H9 (cell line): Measurements from ENCODE around the gene PXYLP1. TPM values are rescaled to one million over a fixed set of nuclear protein-coding genes. Genes with fewer than 3 reads are reported as not detected.
A peak's percentile ranks its signal among the peaks of the same experiment; 100 is the strongest.

Source experiments
- DNase-seq: peaks from one replicate; pipeline ENCODE4 v3.0.0-alpha.2; 2017
- H2AFZ ChIP-seq: one replicate; pipeline ENCODE4 v1.6.1; 2013; ENCODE audit warnings: mild to moderate bottlenecking, low read length, control low read depth, moderate library complexity
- H2AK5ac ChIP-seq: 2 replicates; pipeline ENCODE4 v1.6.1; 2013; ENCODE audit warnings: low read length, control low read depth, mixed read lengths; ENCODE audit not compliant: insufficient read length
- H2BK120ac ChIP-seq: one replicate; pipeline ENCODE4 v1.6.1; 2013; ENCODE audit warnings: low read depth, mild to moderate bottlenecking, low read length, control low read depth, inconsistent platforms; ENCODE audit not compliant: poor library complexity, severe bottlenecking
- H2BK12ac ChIP-seq: 2 replicates; pipeline ENCODE4 v1.6.1; 2013; ENCODE audit warnings: low read length, control low read depth, mixed read lengths, low read depth; ENCODE audit not compliant: insufficient read length
- H2BK15ac ChIP-seq: 2 replicates; pipeline ENCODE4 v1.6.1; 2013; ENCODE audit warnings: low read depth, low read length, control low read depth
- H2BK20ac ChIP-seq: one replicate; pipeline ENCODE4 v1.6.1; 2013; ENCODE audit warnings: low read depth, mild to moderate bottlenecking, low read length, control low read depth, inconsistent platforms; ENCODE audit not compliant: poor library complexity, severe bottlenecking
- H2BK5ac ChIP-seq: 2 replicates; pipeline ENCODE4 v1.6.1; 2013; ENCODE audit warnings: low read length, control low read depth, mixed read lengths; ENCODE audit not compliant: insufficient read length
- H3K14ac ChIP-seq: 2 replicates; pipeline ENCODE4 v1.6.1; 2013; ENCODE audit warnings: low read length, control low read depth; ENCODE audit not compliant: insufficient read depth
- H3K18ac ChIP-seq: 2 replicates; pipeline ENCODE4 v1.6.1; 2013; ENCODE audit warnings: low read depth, mild to moderate bottlenecking, mixed read lengths, low read length, control low read depth; ENCODE audit not compliant: insufficient read length
- H3K23ac ChIP-seq: 2 replicates; pipeline ENCODE4 v1.6.1; 2013; ENCODE audit warnings: low read length, control low read depth, mixed read lengths, low read depth; ENCODE audit not compliant: insufficient read length
- H3K23me2 ChIP-seq: 2 replicates; pipeline ENCODE4 v1.6.1; 2013; ENCODE audit warnings: low read depth, mild to moderate bottlenecking, mixed read lengths, low read length, control low read depth; ENCODE audit not compliant: insufficient read length, poor library complexity, severe bottlenecking
- H3K27ac ChIP-seq: 2 replicates; pipeline ENCODE4 v1.5.1; 2013; ENCODE audit warnings: low read length, control low read depth, mixed read lengths, low read depth; ENCODE audit not compliant: insufficient read length
- H3K27me3 ChIP-seq: 2 replicates; pipeline ENCODE4 v1.6.1; 2013; ENCODE audit warnings: low read length, control low read depth, inconsistent platforms; ENCODE audit not compliant: insufficient read depth
- H3K4ac ChIP-seq: 2 replicates; pipeline ENCODE4 v1.6.1; 2013; ENCODE audit warnings: low read depth, mild to moderate bottlenecking, control low read depth, inconsistent platforms, low read length, moderate library complexity
- H3K4me1 ChIP-seq: 2 replicates; pipeline ENCODE4 v1.6.1; 2013; ENCODE audit warnings: low read length, control low read depth, inconsistent platforms; ENCODE audit not compliant: insufficient read depth
- H3K4me2 ChIP-seq: 2 replicates; pipeline ENCODE4 v1.6.1; 2013; ENCODE audit warnings: low read length, control low read depth, mixed read lengths; ENCODE audit not compliant: insufficient read length, insufficient read depth
- H3K56ac ChIP-seq: 2 replicates; pipeline ENCODE4 v1.6.1; 2013; ENCODE audit warnings: low read depth, mild to moderate bottlenecking, mixed read lengths, low read length, control low read depth; ENCODE audit not compliant: insufficient read length
- H3K79me1 ChIP-seq: 2 replicates; pipeline ENCODE4 v1.6.1; 2013; ENCODE audit warnings: low read depth, mild to moderate bottlenecking, moderate library complexity, low read length, control low read depth, inconsistent platforms; ENCODE audit not compliant: insufficient read depth, poor library complexity, severe bottlenecking
- H3K79me2 ChIP-seq: 2 replicates; pipeline ENCODE4 v1.6.1; 2013; ENCODE audit warnings: low read length, control low read depth, inconsistent platforms; ENCODE audit not compliant: insufficient read depth
- H3K9ac ChIP-seq: 2 replicates; pipeline ENCODE4 v1.6.1; 2013; ENCODE audit warnings: low read length, control low read depth, mixed read lengths; ENCODE audit not compliant: insufficient read length; ENCODE audit errors: extremely low read depth
- H3K9me3 ChIP-seq: one replicate; pipeline ENCODE4 v1.6.1; 2013; ENCODE audit warnings: low read depth, low read length, inconsistent platforms; ENCODE audit not compliant: control insufficient read depth
- H3T11ph ChIP-seq: one replicate; pipeline ENCODE4 v1.6.1; 2013; ENCODE audit warnings: mild to moderate bottlenecking, low read length, control low read depth, inconsistent platforms
- H4K20me1 ChIP-seq: one replicate; pipeline ENCODE4 v1.6.1; 2013; ENCODE audit not compliant: control insufficient read depth, insufficient read length, insufficient read depth
- H4K5ac ChIP-seq: 2 replicates; pipeline ENCODE4 v1.6.1; 2013; ENCODE audit warnings: low read depth, mild to moderate bottlenecking, mixed read lengths, low read length, control low read depth; ENCODE audit not compliant: insufficient read length
- H4K8ac ChIP-seq: replicated peaks from 2 replicates; pipeline ENCODE4 v1.6.1; 2013; ENCODE audit warnings: low read length, control low read depth, mixed read lengths, low read depth; ENCODE audit not compliant: insufficient read length
- H4K91ac ChIP-seq: 2 replicates; pipeline ENCODE4 v1.6.1; 2013; ENCODE audit warnings: low read depth, mild to moderate bottlenecking, moderate library complexity, mixed read lengths, low read length, control low read depth; ENCODE audit not compliant: insufficient read length
- H3K27ac Mint-ChIP-seq, 3 experiments: 2 replicates in 2 of 3; 3 replicates in 1 of 3; pipeline ENCODE4 v1.8.0; 2020 to 2021; ENCODE audit warnings: mixed read lengths in 3 of 3, mild to moderate bottlenecking in 1 of 3, moderate library complexity in 1 of 3
- H3K27me3 Mint-ChIP-seq: 2 replicates; pipeline ENCODE4 v1.8.0; 2021; ENCODE audit warnings: low read depth, mild to moderate bottlenecking, moderate library complexity, mixed read lengths
- H3K36me3 Mint-ChIP-seq, 3 experiments: 2 replicates in 2 of 3; 3 replicates in 1 of 3; pipeline ENCODE4 v1.8.0; 2020 to 2021; ENCODE audit warnings: low read depth in 3 of 3, mixed read lengths in 3 of 3; ENCODE audit not compliant: insufficient read depth in 1 of 3
- H3K4me1 Mint-ChIP-seq, 2 experiments: 2 replicates each; pipeline ENCODE4 v1.8.0; 2020; ENCODE audit warnings: mixed read lengths in 2 of 2
- H3K4me3 Mint-ChIP-seq, 2 experiments: 2 replicates in 1 of 2; 3 replicates in 1 of 2; pipeline ENCODE4 v1.8.0; 2020 to 2021; ENCODE audit warnings: mild to moderate bottlenecking in 2 of 2, mixed read lengths in 2 of 2, moderate library complexity in 1 of 2
- H3K9me3 Mint-ChIP-seq, 2 experiments: 2 replicates in 1 of 2; 3 replicates in 1 of 2; pipeline ENCODE4 v1.8.0; 2020; ENCODE audit warnings: mild to moderate bottlenecking in 2 of 2, mixed read lengths in 2 of 2, moderate library complexity in 1 of 2
- WGBS: extraction: QIAGEN DNeasy Blood & Tissue Kit; methylation state at CpG from one replicate; pipeline ENCODE4 v1.1.7; 2013; ENCODE audit warnings: missing lambda C conversion rate, low lambda C conversion rate, mixed read lengths; ENCODE audit not compliant: insufficient read length; ENCODE audit errors: extremely low coverage; 5-methylcytosine and 5-hydroxymethylcytosine counted together
- total RNA-seq: library from RNA; stranded (reverse); gene quantifications from 2 replicates; pipeline ENCODE4 v1.2.1, GENCODE V29; 2021
- TF ChIP-seq, protein P1 (sequence below): fragments of 200-600 bp; sonication (generic); conservative IDR thresholded peaks from 3 replicates; pipeline ENCODE4 v1.8.0; 2021; ENCODE audit warnings: antibody characterized with exemption, mild to moderate bottlenecking

PXYLP1 gene
- total RNA-seq, 1 experiment from 2014 or later = 17.9 TPM

DNA sequence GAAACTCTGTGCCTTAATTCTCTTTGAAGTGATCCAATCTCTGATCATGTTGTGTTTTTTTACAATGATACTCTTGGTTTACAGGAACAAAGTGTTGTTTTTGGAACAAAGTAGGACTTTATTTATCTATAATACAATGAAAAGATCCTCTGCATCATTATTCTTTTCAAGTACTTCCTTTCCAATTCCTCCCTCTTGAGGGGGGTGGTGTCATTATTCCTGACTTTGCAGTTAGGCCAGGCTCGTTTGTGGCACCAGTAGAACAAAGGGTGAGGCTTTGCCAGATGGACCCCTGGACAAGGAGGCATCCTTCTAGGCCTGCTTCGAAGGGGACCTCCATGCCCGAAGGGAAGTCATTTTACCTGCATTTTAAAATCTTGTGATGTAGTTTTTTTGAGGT lies 95.0 kb downstream of the PXYLP1 start:
- no peak overlapping the region for H4K8ac ChIP-seq
- no peak overlapping the region for H4K91ac ChIP-seq
- H3K27me3 Mint-ChIP-seq = peaks cover 8% of the 10 kb centered on the region
- no peak overlapping the region for H2BK12ac ChIP-seq
- no peaks in the 10 kb centered on the region for H3K79me2 ChIP-seq
- no peak overlapping the region for H3T11ph ChIP-seq
- H3K4ac ChIP-seq = no peak overlapping the region
- no peak overlapping the region for H3K4me3 Mint-ChIP-seq
- H3K4me2 ChIP-seq = no peak overlapping the region
- no peaks in the 10 kb centered on the region for H3K9me3 ChIP-seq
- H2BK120ac ChIP-seq = no peak overlapping the region
- no peak overlapping the region for H2BK5ac ChIP-seq
- no peak overlapping the region for H2BK20ac ChIP-seq
- H2BK15ac ChIP-seq = no peak overlapping the region
- H3K79me1 ChIP-seq = no peaks in the 10 kb centered on the region
- peaks cover 2% of the 10 kb centered on the region; the same call in 1 of the 2 replicates for H3K4me1 ChIP-seq
- no CpG with 5 or more reads among the region's 3 CpGs for WGBS
- no peak overlapping the region for H3K56ac ChIP-seq
- no peak overlapping the region for H3K14ac ChIP-seq
- H3K36me3 Mint-ChIP-seq = no peaks in the 10 kb centered on the region
- no peaks in the 10 kb centered on the region for H4K20me1 ChIP-seq
- H3K4me1 Mint-ChIP-seq = peaks cover 8 to 9% of the 10 kb centered on the region in 2 experiments
- no peak overlapping the region for H2AK5ac ChIP-seq
- H3K9me3 Mint-ChIP-seq = no peaks in the 10 kb centered on the region
- H3K9ac ChIP-seq = no peak overlapping the region
- no peaks in the 10 kb centered on the region for H3K27me3 ChIP-seq
- no peak overlapping the region for H3K27ac ChIP-seq
- no peaks in the 10 kb centered on the region for H3K23me2 ChIP-seq
- no peak for DNase-seq
- H2AFZ ChIP-seq = no peak overlapping the region
- no peak overlapping the region for H3K23ac ChIP-seq
- TF ChIP-seq, protein P1, sequence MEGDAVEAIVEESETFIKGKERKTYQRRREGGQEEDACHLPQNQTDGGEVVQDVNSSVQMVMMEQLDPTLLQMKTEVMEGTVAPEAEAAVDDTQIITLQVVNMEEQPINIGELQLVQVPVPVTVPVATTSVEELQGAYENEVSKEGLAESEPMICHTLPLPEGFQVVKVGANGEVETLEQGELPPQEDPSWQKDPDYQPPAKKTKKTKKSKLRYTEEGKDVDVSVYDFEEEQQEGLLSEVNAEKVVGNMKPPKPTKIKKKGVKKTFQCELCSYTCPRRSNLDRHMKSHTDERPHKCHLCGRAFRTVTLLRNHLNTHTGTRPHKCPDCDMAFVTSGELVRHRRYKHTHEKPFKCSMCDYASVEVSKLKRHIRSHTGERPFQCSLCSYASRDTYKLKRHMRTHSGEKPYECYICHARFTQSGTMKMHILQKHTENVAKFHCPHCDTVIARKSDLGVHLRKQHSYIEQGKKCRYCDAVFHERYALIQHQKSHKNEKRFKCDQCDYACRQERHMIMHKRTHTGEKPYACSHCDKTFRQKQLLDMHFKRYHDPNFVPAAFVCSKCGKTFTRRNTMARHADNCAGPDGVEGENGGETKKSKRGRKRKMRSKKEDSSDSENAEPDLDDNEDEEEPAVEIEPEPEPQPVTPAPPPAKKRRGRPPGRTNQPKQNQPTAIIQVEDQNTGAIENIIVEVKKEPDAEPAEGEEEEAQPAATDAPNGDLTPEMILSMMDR = no peak
- peak overlapping the region in 1 of 3 experiments; percentile 59; a peak in 1 of 7 replicates for H3K27ac Mint-ChIP-seq
- no peak overlapping the region for H4K5ac ChIP-seq
- no peak overlapping the region for H3K18ac ChIP-seq
